Panc1 (cell line): ENCODE measurements around the gene P2RY11.

Experiments used
- POLR2AphosphoS5 ChIP-seq: IDR thresholded peaks from 2 replicates; pipeline ENCODE4 v1.6.1; 2012; ENCODE audit warnings: mild to moderate bottlenecking, low read depth, low read length, moderate library complexity
- TF ChIP-seq, protein P1 (sequence below): fragments of 450-650 bp; IDR thresholded peaks from 2 replicates; pipeline ENCODE4 v1.5.1; 2017; ENCODE audit warnings: mild to moderate bottlenecking
- TF ChIP-seq, protein P2 (sequence below), 2 experiments: IDR thresholded peaks; 2 replicates each; pipeline ENCODE4 v1.6.1; 2011 to 2012; ENCODE audit warnings: low read depth in 2 of 2, control low read depth in 1 of 2, low read length in 1 of 2, mild to moderate bottlenecking in 1 of 2, moderate library complexity in 1 of 2; ENCODE audit not compliant: insufficient read depth in 1 of 2

DNA sequence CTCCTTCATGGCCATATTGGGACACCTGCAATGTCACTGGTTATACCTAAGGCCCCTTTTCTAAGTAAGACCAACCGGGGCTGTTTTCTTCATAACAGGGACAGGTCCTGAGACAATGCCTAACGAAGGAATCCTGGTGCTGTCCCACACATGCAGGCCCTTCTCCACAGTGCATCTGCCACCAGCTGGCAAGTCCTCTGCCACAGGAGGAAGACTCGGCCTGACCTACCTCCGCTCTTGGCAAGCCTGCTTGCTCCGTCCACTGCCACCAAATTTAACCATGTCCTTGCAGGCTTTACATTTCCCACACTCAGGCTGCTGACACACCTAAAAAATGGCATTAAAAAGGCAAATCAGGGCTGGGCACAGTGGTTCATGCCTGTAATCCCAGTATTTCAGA is 40.0 kb downstream of the P2RY11 start:
- TF ChIP-seq, protein P1, sequence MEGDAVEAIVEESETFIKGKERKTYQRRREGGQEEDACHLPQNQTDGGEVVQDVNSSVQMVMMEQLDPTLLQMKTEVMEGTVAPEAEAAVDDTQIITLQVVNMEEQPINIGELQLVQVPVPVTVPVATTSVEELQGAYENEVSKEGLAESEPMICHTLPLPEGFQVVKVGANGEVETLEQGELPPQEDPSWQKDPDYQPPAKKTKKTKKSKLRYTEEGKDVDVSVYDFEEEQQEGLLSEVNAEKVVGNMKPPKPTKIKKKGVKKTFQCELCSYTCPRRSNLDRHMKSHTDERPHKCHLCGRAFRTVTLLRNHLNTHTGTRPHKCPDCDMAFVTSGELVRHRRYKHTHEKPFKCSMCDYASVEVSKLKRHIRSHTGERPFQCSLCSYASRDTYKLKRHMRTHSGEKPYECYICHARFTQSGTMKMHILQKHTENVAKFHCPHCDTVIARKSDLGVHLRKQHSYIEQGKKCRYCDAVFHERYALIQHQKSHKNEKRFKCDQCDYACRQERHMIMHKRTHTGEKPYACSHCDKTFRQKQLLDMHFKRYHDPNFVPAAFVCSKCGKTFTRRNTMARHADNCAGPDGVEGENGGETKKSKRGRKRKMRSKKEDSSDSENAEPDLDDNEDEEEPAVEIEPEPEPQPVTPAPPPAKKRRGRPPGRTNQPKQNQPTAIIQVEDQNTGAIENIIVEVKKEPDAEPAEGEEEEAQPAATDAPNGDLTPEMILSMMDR: no peak
- TF ChIP-seq POLR2AphosphoS5: no peak
- TF ChIP-seq, protein P2, sequence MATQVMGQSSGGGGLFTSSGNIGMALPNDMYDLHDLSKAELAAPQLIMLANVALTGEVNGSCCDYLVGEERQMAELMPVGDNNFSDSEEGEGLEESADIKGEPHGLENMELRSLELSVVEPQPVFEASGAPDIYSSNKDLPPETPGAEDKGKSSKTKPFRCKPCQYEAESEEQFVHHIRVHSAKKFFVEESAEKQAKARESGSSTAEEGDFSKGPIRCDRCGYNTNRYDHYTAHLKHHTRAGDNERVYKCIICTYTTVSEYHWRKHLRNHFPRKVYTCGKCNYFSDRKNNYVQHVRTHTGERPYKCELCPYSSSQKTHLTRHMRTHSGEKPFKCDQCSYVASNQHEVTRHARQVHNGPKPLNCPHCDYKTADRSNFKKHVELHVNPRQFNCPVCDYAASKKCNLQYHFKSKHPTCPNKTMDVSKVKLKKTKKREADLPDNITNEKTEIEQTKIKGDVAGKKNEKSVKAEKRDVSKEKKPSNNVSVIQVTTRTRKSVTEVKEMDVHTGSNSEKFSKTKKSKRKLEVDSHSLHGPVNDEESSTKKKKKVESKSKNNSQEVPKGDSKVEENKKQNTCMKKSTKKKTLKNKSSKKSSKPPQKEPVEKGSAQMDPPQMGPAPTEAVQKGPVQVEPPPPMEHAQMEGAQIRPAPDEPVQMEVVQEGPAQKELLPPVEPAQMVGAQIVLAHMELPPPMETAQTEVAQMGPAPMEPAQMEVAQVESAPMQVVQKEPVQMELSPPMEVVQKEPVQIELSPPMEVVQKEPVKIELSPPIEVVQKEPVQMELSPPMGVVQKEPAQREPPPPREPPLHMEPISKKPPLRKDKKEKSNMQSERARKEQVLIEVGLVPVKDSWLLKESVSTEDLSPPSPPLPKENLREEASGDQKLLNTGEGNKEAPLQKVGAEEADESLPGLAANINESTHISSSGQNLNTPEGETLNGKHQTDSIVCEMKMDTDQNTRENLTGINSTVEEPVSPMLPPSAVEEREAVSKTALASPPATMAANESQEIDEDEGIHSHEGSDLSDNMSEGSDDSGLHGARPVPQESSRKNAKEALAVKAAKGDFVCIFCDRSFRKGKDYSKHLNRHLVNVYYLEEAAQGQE (IDR thresholded peaks at IDR 0.05; ENCODE audit: insufficient read depth in 1 of 2, low read depth in 2 of 2, low read length in 1 of 2): no peak
